Nephron progenitor cell (in vitro differentiated cells): Measurements from ENCODE around the gene PPP4R2.

Experiments
- DNase-seq: peaks from one replicate; pipeline ENCODE4 v3.0.0; 2021
- H3K27ac Mint-ChIP-seq: 2 replicates; pipeline ENCODE4 v1.8.0; 2021; ENCODE audit warnings: mild to moderate bottlenecking, moderate library complexity, mixed read lengths
- H3K27me3 Mint-ChIP-seq: 2 replicates; pipeline ENCODE4 v1.8.0; 2021; ENCODE audit warnings: mild to moderate bottlenecking, low read depth, mixed read lengths; ENCODE audit not compliant: poor library complexity
- H3K36me3 Mint-ChIP-seq: 2 replicates; pipeline ENCODE4 v1.8.0; 2021; ENCODE audit warnings: low read depth, mixed read lengths
- H3K4me1 Mint-ChIP-seq: 2 replicates; pipeline ENCODE4 v1.8.0; 2021; ENCODE audit warnings: mixed read lengths
- H3K4me3 Mint-ChIP-seq: 2 replicates; pipeline ENCODE4 v1.8.0; 2021; ENCODE audit warnings: mild to moderate bottlenecking, moderate library complexity, mixed read lengths
- H3K9me3 Mint-ChIP-seq: 2 replicates; pipeline ENCODE4 v1.8.0; 2021; ENCODE audit warnings: mild to moderate bottlenecking, moderate library complexity, mixed read lengths
- TF ChIP-seq, protein P1 (sequence below): fragments of 200-600 bp; sonication (generic); IDR thresholded peaks from 2 replicates; pipeline ENCODE4 v1.5.0; 2021; ENCODE audit warnings: antibody characterized with exemption

The PPP4R2 gene

DNA sequence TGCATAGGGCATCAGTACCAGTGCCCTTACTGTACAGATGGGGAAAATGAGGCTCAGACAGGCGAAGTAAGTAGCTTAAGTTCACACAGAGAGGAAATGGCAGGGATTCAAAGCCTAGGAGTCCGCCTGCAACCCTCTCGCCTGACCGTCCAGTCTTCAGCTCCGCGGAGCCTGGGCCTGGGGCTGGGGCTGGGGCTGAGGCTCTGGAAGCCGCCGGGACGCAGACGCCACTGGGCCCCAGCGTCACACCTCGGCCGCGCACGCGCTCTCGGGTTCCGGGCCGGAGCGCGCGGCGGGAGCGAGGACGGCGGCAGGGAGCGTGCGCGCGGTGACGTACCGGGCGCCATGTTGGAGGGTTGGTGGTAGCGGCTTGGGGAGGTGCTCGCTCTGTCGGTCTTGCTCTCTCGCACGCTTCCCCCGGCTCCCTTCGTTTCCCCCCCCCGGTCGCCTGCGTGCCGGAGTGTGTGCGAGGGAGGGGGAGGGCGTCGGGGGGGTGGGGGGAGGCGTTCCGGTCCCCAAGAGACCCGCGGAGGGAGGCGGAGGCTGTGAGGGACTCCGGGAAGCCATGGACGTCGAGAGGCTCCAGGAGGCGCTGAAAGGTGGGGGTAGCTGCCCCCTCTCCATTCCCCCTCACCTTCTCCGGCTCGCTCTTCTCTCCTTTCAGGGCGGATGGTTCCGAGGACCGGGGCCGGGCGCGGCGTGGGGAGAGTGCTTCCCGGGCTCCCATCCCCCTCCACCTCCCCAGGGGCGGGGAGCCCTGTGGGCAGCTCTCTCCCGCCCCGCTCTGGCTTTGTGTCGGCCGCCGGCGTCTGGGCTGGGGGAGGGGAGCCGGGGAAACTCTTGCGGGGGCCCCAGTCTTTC, at the start of gene PPP4R2:
PPP4R2 (plus strand) TSS at position 339 of the 861 bp plus-strand sequence; CDS start at position 566, 227 bp downstream.
- TF ChIP-seq, protein P1, sequence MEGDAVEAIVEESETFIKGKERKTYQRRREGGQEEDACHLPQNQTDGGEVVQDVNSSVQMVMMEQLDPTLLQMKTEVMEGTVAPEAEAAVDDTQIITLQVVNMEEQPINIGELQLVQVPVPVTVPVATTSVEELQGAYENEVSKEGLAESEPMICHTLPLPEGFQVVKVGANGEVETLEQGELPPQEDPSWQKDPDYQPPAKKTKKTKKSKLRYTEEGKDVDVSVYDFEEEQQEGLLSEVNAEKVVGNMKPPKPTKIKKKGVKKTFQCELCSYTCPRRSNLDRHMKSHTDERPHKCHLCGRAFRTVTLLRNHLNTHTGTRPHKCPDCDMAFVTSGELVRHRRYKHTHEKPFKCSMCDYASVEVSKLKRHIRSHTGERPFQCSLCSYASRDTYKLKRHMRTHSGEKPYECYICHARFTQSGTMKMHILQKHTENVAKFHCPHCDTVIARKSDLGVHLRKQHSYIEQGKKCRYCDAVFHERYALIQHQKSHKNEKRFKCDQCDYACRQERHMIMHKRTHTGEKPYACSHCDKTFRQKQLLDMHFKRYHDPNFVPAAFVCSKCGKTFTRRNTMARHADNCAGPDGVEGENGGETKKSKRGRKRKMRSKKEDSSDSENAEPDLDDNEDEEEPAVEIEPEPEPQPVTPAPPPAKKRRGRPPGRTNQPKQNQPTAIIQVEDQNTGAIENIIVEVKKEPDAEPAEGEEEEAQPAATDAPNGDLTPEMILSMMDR, result no peak
- H3K36me3 Mint-ChIP-seq, result peaks cover 31% of the 10 kb centered on the region
- H3K4me3 Mint-ChIP-seq, result peak within 1 kb of the TSS; percentile 91
- peaks cover 8% of the 10 kb centered on the region for H3K27me3 Mint-ChIP-seq
- DNase-seq, result peak; percentile 90
- peaks cover 38% of the 10 kb centered on the region for H3K4me1 Mint-ChIP-seq
- peak within 1 kb of the TSS; percentile 82 for H3K27ac Mint-ChIP-seq
- H3K9me3 Mint-ChIP-seq, result no peaks in the 10 kb centered on the region

DNA sequence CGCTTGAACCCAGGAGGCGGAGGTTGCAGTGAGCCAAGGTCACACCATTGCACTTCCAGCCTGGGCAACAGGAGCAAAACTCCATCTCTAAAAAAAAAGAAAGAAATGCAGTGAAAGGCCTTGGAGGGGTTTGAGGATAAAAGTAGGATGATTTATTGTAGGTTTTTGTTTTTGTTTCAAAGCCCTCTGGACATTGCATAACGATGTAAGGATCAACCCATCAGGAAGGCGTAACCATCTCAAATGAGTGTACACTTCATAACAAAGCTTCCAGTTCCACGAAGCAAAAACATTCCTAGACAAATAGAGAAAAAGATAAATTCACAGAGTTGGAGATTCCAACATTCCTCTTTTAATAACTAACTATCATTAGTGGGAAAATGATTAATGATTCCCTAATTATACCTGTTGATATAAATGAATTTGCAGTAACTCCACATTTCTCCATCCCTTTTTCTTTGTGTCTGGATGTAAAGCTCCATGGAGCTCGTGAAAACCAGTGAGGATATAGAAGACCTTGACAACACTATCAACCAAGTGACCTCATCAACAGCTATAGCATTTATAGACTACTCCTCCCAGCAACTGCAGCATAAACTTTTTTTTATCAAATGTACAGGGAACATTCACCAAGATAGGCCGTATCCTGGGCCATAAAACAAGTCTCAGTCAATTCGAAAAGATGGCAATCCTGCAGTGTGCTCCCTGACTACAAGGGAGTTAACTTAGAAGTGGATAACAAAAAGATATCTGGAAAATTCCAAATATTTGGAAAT, 48.7 kb upstream of the PPP4R2 start:
- no peak overlapping the region for H3K4me3 Mint-ChIP-seq
- peaks cover 16% of the 10 kb centered on the region for H3K4me1 Mint-ChIP-seq
- no peaks in the 10 kb centered on the region for H3K9me3 Mint-ChIP-seq
- peak overlapping the region; percentile 69 for H3K27ac Mint-ChIP-seq
- H3K36me3 Mint-ChIP-seq, result peaks cover 8% of the 10 kb centered on the region
- DNase-seq, result no peak
- TF ChIP-seq, protein P1, result no peak
- H3K27me3 Mint-ChIP-seq, result no peaks in the 10 kb centered on the region

- TF ChIP-seq, protein P1, result no peak
- Mint-ChIP-seq H3K27me3 (no peaks in the 10 kb centered on the region), H3K36me3 (peaks cover 6% of the 10 kb centered on the region), H3K4me3 (no peak overlapping the region), H3K4me1 (peaks cover 16% of the 10 kb centered on the region), H3K9me3 (no peaks in the 10 kb centered on the region), H3K27ac (peak overlapping the region; percentile 56)
- no peak for DNase-seq
Observed at GRCh38 chr3:72949016-72949415, 47.6 kb upstream of the PPP4R2 start.

DNA sequence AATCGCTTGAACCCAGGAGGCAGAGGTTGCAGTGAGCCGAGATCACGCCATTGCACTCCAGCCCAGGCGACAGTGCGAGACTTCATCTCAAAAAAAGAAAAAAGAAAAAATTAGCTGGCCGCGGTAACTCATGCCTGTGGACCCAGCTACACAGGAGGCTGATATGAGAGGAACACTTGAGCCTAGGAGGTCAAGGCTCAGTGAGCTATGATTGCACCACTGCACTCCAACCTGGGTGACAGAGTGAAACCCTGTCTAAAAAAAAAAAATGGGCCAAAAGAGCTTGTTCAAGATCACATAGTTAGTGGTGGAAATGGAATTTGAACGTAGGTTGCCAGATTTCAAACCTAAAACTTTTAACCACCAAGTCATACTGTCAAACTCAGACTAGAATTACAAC, 46.2 kb upstream of the PPP4R2 start:
- no peak overlapping the region for H3K4me3 Mint-ChIP-seq
- H3K9me3 Mint-ChIP-seq, result no peaks in the 10 kb centered on the region
- peaks cover 11% of the 10 kb centered on the region for H3K36me3 Mint-ChIP-seq
- H3K27ac Mint-ChIP-seq, result no peak overlapping the region
- DNase-seq, result no peak
- H3K27me3 Mint-ChIP-seq, result no peaks in the 10 kb centered on the region
- peaks cover 16% of the 10 kb centered on the region for H3K4me1 Mint-ChIP-seq
- TF ChIP-seq, protein P1, result no peak

DNA sequence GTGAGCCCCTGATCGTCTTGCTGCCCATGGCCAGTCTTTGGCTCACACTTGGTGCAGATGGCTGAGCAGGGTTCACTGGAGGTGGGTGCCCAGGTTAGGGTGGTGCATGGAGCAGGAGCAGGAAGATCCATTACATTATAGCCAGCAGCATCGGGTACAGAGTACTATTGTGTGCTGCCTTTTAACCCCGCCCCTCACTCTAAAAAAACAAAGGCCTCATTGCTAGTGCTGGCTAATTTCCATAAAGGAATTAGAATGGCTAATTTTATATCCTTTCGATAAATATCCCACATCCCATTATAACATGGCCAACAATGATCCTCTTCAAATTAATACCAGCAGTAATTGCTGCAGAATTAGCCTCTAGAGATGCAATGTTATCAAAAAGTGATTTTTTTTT, 45.8 kb upstream of the PPP4R2 start:
- DNase-seq, result no peak
- Mint-ChIP-seq H3K4me3 (no peak overlapping the region), H3K36me3 (peaks cover 12% of the 10 kb centered on the region)

More for the DNA sequence above, 45.8 kb upstream of the PPP4R2 start:
- Mint-ChIP-seq H3K27ac (no peak overlapping the region), H3K9me3 (no peaks in the 10 kb centered on the region), H3K4me1 (peaks cover 16% of the 10 kb centered on the region), H3K27me3 (no peaks in the 10 kb centered on the region)
- TF ChIP-seq, protein P1, result no peak
